ENCODE results near the gene PAK5. TPM values are rescaled to one million over a fixed set of nuclear protein-coding genes. Genes with fewer than 3 reads are reported as not detected.
A peak's percentile ranks its signal among the peaks of the same experiment; 100 is the strongest.

The PAK5 gene
- polyA plus RNA-seq (2013, experiment 1 of 2) = 0.29 TPM
- 0.25 TPM for polyA plus RNA-seq (2013, experiment 2 of 2)

GRCh38 chr20:9838378-9839295, at the start of gene PAK5:
TSS of gene PAK5 (minus strand) at chr20:9839076. CDS start at chr20:9644328, 194,748 bp downstream.
- no peak within 1 kb of the TSS for H3K27ac ChIP-seq (ENCODE audit: low read depth, low read length, severe bottlenecking)

GRCh38 chr20:9887706-9888105, 48.8 kb upstream of the PAK5 start:
- no peak overlapping the region for H3K4me3 ChIP-seq (ENCODE audit: extremely low read depth, insufficient read depth, low read length, poor library complexity, severe bottlenecking)
- no peak overlapping the region for H3K27ac ChIP-seq (ENCODE audit: low read depth, low read length, severe bottlenecking)
- peaks cover 6% of the 10 kb centered on the region for H3K9me3 ChIP-seq (ENCODE audit: control insufficient read depth, low read length)
- no peaks in the 10 kb centered on the region for H3K36me3 ChIP-seq (ENCODE audit: control insufficient read depth, insufficient read depth, low read length)
- H3K4me1 ChIP-seq (ENCODE audit: control insufficient read depth, insufficient read depth, low read length, poor library complexity, severe bottlenecking) = no peaks in the 10 kb centered on the region

More at GRCh38 chr20:9838378-9839295, at the start of gene PAK5:
- Histone ChIP-seq H3K36me3 (ENCODE audit: control insufficient read depth, insufficient read depth, low read length) (no peaks in the 10 kb centered on the region), H3K9me3 (ENCODE audit: control insufficient read depth, low read length) (no peaks in the 10 kb centered on the region), H3K4me1 (ENCODE audit: control insufficient read depth, insufficient read depth, low read length, poor library complexity, severe bottlenecking) (no peaks in the 10 kb centered on the region), H3K4me3 (ENCODE audit: extremely low read depth, insufficient read depth, low read length, poor library complexity, severe bottlenecking) (peak within 1 kb of the TSS; percentile 45)
- 0 to 3% methylated on average over 17 to 21 of the region's 57 CpGs for WGBS, 2 experiments (ENCODE audit: insufficient coverage in 2 of 2)

- no peaks in the 10 kb centered on the region for H3K36me3 ChIP-seq (ENCODE audit: control insufficient read depth, insufficient read depth, low read length)
- H3K4me3 ChIP-seq (ENCODE audit: extremely low read depth, insufficient read depth, low read length, poor library complexity, severe bottlenecking) = no peak overlapping the region
- no peak overlapping the region for H3K27ac ChIP-seq (ENCODE audit: low read depth, low read length, severe bottlenecking)
- peaks cover 6% of the 10 kb centered on the region for H3K9me3 ChIP-seq (ENCODE audit: control insufficient read depth, low read length)
- H3K4me1 ChIP-seq (ENCODE audit: control insufficient read depth, insufficient read depth, low read length, poor library complexity, severe bottlenecking) = no peaks in the 10 kb centered on the region
- 80% methylated on average over 1 of the region's 1 CpG; no CpG with 5 or more reads in 1 of the 2 experiments for WGBS, 2 experiments (ENCODE audit: insufficient coverage in 2 of 2)
Measured at GRCh38 chr20:9886227-9886626, 47.4 kb upstream of the PAK5 start.

GRCh38 chr20:9884666-9885065, 45.8 kb upstream of the PAK5 start:
- H3K9me3 ChIP-seq (ENCODE audit: control insufficient read depth, low read length) = peaks cover 6% of the 10 kb centered on the region
- H3K4me3 ChIP-seq (ENCODE audit: extremely low read depth, insufficient read depth, low read length, poor library complexity, severe bottlenecking) = no peak overlapping the region
- H3K27ac ChIP-seq (ENCODE audit: low read depth, low read length, severe bottlenecking) = no peak overlapping the region
- no peaks in the 10 kb centered on the region for H3K4me1 ChIP-seq (ENCODE audit: control insufficient read depth, insufficient read depth, low read length, poor library complexity, severe bottlenecking)
- whole genome bisulfite sequencing, 2 experiments (ENCODE audit: insufficient coverage in 2 of 2) = 60% methylated on average over 2 of the region's 2 CpGs; no CpG with 5 or more reads in 1 of the 2 experiments
- no peaks in the 10 kb centered on the region for H3K36me3 ChIP-seq (ENCODE audit: control insufficient read depth, insufficient read depth, low read length)

GRCh38 chr20:9884061-9884460, 45.2 kb upstream of the PAK5 start:
- no peaks in the 10 kb centered on the region for H3K36me3 ChIP-seq (ENCODE audit: control insufficient read depth, insufficient read depth, low read length)
- no peak overlapping the region for H3K4me3 ChIP-seq (ENCODE audit: extremely low read depth, insufficient read depth, low read length, poor library complexity, severe bottlenecking)
- no peak overlapping the region for H3K27ac ChIP-seq (ENCODE audit: low read depth, low read length, severe bottlenecking)
- H3K9me3 ChIP-seq (ENCODE audit: control insufficient read depth, low read length) = no peaks in the 10 kb centered on the region
- no peaks in the 10 kb centered on the region for H3K4me1 ChIP-seq (ENCODE audit: control insufficient read depth, insufficient read depth, low read length, poor library complexity, severe bottlenecking)
- WGBS, 2 experiments (ENCODE audit: insufficient coverage in 2 of 2) = no CpG with 5 or more reads among the region's 1 CpG

- Histone ChIP-seq H3K4me1 (ENCODE audit: control insufficient read depth, insufficient read depth, low read length, poor library complexity, severe bottlenecking) (no peaks in the 10 kb centered on the region), H3K4me3 (ENCODE audit: extremely low read depth, insufficient read depth, low read length, poor library complexity, severe bottlenecking) (no peak overlapping the region), H3K36me3 (ENCODE audit: control insufficient read depth, insufficient read depth, low read length) (no peaks in the 10 kb centered on the region), H3K9me3 (ENCODE audit: control insufficient read depth, low read length) (no peaks in the 10 kb centered on the region), H3K27ac (ENCODE audit: low read depth, low read length, severe bottlenecking) (no peak overlapping the region)
- 67 to 100% methylated on average over 1 to 2 of the region's 3 CpGs for WGBS, 2 experiments (ENCODE audit: insufficient coverage in 2 of 2)
Measured at GRCh38 chr20:9877932-9878495, 39.1 kb upstream of the PAK5 start.

- no peaks in the 10 kb centered on the region for H3K9me3 ChIP-seq (ENCODE audit: control insufficient read depth, low read length)
- no peak overlapping the region for H3K4me3 ChIP-seq (ENCODE audit: extremely low read depth, insufficient read depth, low read length, poor library complexity, severe bottlenecking)
- WGBS, 2 experiments (ENCODE audit: insufficient coverage in 2 of 2) = 74 to 79% methylated on average over 6 of the region's 6 CpGs
- no peaks in the 10 kb centered on the region for H3K4me1 ChIP-seq (ENCODE audit: control insufficient read depth, insufficient read depth, low read length, poor library complexity, severe bottlenecking)
- H3K36me3 ChIP-seq (ENCODE audit: control insufficient read depth, insufficient read depth, low read length) = no peaks in the 10 kb centered on the region
- H3K27ac ChIP-seq (ENCODE audit: low read depth, low read length, severe bottlenecking) = no peak overlapping the region
Measured at GRCh38 chr20:9867196-9867980, 28.5 kb upstream of the PAK5 start.

- H3K4me3 ChIP-seq (ENCODE audit: extremely low read depth, insufficient read depth, low read length, poor library complexity, severe bottlenecking) = no peak overlapping the region
- H3K36me3 ChIP-seq (ENCODE audit: control insufficient read depth, insufficient read depth, low read length) = no peaks in the 10 kb centered on the region
- no peaks in the 10 kb centered on the region for H3K9me3 ChIP-seq (ENCODE audit: control insufficient read depth, low read length)
- H3K27ac ChIP-seq (ENCODE audit: low read depth, low read length, severe bottlenecking) = no peak overlapping the region
- WGBS, 2 experiments (ENCODE audit: insufficient coverage in 2 of 2) = 78 to 100% methylated on average over 1 to 2 of the region's 2 CpGs
- H3K4me1 ChIP-seq (ENCODE audit: control insufficient read depth, insufficient read depth, low read length, poor library complexity, severe bottlenecking) = no peaks in the 10 kb centered on the region
Measured at GRCh38 chr20:9852566-9852965, 13.7 kb upstream of the PAK5 start.

- WGBS, 2 experiments (ENCODE audit: insufficient coverage in 2 of 2) = 90 to 93% methylated on average over 4 to 5 of the region's 5 CpGs
- Histone ChIP-seq H3K27ac (ENCODE audit: low read depth, low read length, severe bottlenecking) (no peak overlapping the region), H3K4me3 (ENCODE audit: extremely low read depth, insufficient read depth, low read length, poor library complexity, severe bottlenecking) (no peak overlapping the region), H3K36me3 (ENCODE audit: control insufficient read depth, insufficient read depth, low read length) (no peaks in the 10 kb centered on the region), H3K4me1 (ENCODE audit: control insufficient read depth, insufficient read depth, low read length, poor library complexity, severe bottlenecking) (no peaks in the 10 kb centered on the region), H3K9me3 (ENCODE audit: control insufficient read depth, low read length) (no peaks in the 10 kb centered on the region)
Measured at GRCh38 chr20:9839626-9840025, 750 bp upstream of the PAK5 start.

- Histone ChIP-seq H3K27ac (ENCODE audit: low read depth, low read length, severe bottlenecking) (no peak overlapping the region), H3K9me3 (ENCODE audit: control insufficient read depth, low read length) (no peaks in the 10 kb centered on the region), H3K4me3 (ENCODE audit: extremely low read depth, insufficient read depth, low read length, poor library complexity, severe bottlenecking) (peak overlapping the region; percentile 45), H3K4me1 (ENCODE audit: control insufficient read depth, insufficient read depth, low read length, poor library complexity, severe bottlenecking) (no peaks in the 10 kb centered on the region), H3K36me3 (ENCODE audit: control insufficient read depth, insufficient read depth, low read length) (no peaks in the 10 kb centered on the region)
- 17 to 24% methylated on average over 8 to 14 of the region's 14 CpGs for WGBS, 2 experiments (ENCODE audit: insufficient coverage in 2 of 2)
Measured at GRCh38 chr20:9838035-9838377, 870 bp downstream of the PAK5 start.

Data from mesodermal cell (in vitro differentiated cells).